Measurements from ENCODE around the gene WDR54. TPM values are rescaled to one million over a fixed set of nuclear protein-coding genes. Genes with fewer than 3 reads are reported as not detected.

Gene WDR54
- total RNA-seq, 4 donors from 2014 or later, result 7.6 to 14.6 (median 11.9) TPM

- no peak for DNase-seq (ENCODE audit: extremely low spot score)
- H3K9me3 ChIP-seq, result no peaks in the 10 kb centered on the region
- H3K27me3 ChIP-seq, result no peaks in the 10 kb centered on the region
- peaks cover 18 to 31% (median 25%) of the 10 kb centered on the region in 4 donors for H3K4me1 ChIP-seq
- TF ChIP-seq POLR2A (IDR thresholded peaks at IDR 0.05; ENCODE audit: low read depth) (no peak), POLR2AphosphoS5 (IDR thresholded peaks at IDR 0.05) (no peak), EP300 (IDR thresholded peaks at IDR 0.05) (no peak)
- TF ChIP-seq, protein P1, sequence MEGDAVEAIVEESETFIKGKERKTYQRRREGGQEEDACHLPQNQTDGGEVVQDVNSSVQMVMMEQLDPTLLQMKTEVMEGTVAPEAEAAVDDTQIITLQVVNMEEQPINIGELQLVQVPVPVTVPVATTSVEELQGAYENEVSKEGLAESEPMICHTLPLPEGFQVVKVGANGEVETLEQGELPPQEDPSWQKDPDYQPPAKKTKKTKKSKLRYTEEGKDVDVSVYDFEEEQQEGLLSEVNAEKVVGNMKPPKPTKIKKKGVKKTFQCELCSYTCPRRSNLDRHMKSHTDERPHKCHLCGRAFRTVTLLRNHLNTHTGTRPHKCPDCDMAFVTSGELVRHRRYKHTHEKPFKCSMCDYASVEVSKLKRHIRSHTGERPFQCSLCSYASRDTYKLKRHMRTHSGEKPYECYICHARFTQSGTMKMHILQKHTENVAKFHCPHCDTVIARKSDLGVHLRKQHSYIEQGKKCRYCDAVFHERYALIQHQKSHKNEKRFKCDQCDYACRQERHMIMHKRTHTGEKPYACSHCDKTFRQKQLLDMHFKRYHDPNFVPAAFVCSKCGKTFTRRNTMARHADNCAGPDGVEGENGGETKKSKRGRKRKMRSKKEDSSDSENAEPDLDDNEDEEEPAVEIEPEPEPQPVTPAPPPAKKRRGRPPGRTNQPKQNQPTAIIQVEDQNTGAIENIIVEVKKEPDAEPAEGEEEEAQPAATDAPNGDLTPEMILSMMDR (IDR thresholded peaks at IDR 0.05), result no peak
- peak overlapping the region; percentile 60 to 72 (median 62) for H3K4me3 ChIP-seq
- peak overlapping the region; percentile 38 to 58 (median 53) for H3K27ac ChIP-seq (replicated peaks in 1 of 4)
- 49% methylated on average over 5 of the region's 19 CpGs for WGBS
- intact Hi-C loops (cut with DNase I), result no loop called here
- no peaks in the 10 kb centered on the region for H3K36me3 ChIP-seq
These were observed 7.1 kb upstream of the WDR54 start for GRCh38 chr2:74414441-74414840.

DNA sequence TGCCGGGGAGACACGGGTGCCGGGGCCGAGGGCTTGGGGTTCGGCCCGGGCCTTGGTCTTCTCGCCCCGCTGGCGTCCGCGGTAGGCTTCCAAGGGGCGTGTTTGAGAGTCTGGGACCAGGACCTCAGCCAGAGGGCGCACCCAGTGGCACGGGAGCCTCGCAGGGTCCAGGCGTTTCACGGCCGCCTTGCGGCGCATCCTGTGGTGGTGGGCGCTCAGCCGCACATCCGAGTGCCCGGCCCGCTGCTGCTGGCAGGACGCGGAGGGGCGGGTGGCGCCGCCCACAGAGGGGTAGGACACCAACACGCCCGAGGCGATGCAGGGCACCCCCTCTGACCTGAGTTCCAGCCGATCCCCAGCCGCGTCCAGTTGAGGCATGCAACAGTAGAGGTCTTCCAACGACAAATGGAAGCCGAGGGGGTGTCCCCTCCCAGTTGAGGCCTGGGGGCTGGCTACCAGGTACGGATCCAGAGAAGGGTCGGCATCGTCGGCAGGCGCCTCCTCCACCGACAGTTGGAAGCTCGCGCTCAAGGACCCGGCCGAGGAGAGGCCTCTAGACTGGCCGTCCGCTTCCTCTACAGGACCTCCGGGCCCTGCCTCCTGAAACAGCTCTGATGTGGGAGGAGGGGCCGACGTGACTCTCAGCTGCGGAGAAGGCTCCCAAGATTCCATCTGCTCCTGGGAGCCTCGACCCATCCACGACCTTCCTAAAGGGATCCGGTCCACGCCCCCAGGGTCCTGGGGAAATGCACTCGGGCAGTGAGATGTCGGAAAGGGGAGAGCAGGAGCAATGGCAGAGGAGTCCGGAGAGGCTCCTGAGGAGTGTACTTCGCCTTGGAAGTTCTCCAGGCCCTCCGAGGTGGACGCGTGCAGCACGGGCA is 6.4 kb upstream of the WDR54 start:
- Histone ChIP-seq H3K9me3 (no peaks in the 10 kb centered on the region), H3K4me1 (peaks cover 18 to 31% (median 25%) of the 10 kb centered on the region in 4 donors), H3K4me3 (peak overlapping the region; percentile 60 to 72 (median 62)), H3K27ac (replicated peaks in 1 of 4) (peak overlapping the region; percentile 38 to 58 (median 53)), H3K36me3 (no peaks in the 10 kb centered on the region), H3K27me3 (no peaks in the 10 kb centered on the region)
- intact Hi-C loops (cut with DNase I), result no loop called here
- WGBS, result 13% methylated on average over 30 of the region's 66 CpGs
- no peak for DNase-seq (ENCODE audit: extremely low spot score)
- TF ChIP-seq POLR2AphosphoS5 (IDR thresholded peaks at IDR 0.05) (peak in 1 of 2 donors; percentile 31), EP300 (IDR thresholded peaks at IDR 0.05) (no peak)
- TF ChIP-seq, protein P1 (IDR thresholded peaks at IDR 0.05), result peak; percentile 36 to 45 (median 39)

DNA sequence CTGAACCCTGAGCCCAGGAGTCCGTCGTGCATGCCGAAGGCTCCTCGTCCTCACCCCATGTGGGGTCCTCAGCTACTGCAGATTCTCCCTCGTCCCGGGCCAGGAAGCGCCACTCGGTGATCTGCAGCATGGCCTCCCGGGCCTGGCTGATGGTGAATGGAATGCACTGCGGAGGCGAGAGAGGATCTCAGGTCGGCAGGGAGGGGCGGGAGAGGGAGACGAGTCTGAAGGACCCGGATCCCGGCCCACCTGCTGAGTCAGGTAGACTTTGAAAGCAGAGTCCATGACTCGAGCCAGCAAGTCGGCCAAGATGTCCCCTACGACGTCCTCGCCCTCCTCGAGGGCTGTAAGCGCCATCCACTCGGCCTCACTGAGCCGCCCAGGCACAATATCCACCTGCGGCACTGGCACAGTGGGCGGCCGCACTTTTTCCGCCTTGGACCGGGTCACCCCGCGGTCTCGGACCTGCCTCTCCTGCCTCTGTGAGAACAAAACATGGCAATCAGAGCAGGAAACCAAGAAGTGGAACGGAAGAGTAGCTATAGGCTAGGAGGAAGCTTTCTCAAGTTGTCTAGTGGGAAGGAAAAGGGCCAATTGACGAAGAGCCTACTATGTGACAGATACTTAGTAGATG is 5.7 kb upstream of the WDR54 start:
- no peak for DNase-seq (ENCODE audit: extremely low spot score)
- Histone ChIP-seq H3K4me3 (peak overlapping the region; percentile 60 to 72 (median 62)), H3K4me1 (peaks cover 21 to 33% (median 28%) of the 10 kb centered on the region in 4 donors), H3K36me3 (no peaks in the 10 kb centered on the region), H3K27ac (replicated peaks in 1 of 4) (peak overlapping the region in 1 of 4 donors; percentile 38), H3K27me3 (no peaks in the 10 kb centered on the region), H3K9me3 (no peaks in the 10 kb centered on the region)
- 70% methylated on average over 27 of the region's 35 CpGs for WGBS
- TF ChIP-seq EP300 (IDR thresholded peaks at IDR 0.05) (no peak), POLR2A (IDR thresholded peaks at IDR 0.05; ENCODE audit: low read depth) (no peak), POLR2AphosphoS5 (IDR thresholded peaks at IDR 0.05) (no peak)
- TF ChIP-seq, protein P1 (IDR thresholded peaks at IDR 0.05), result no peak
- intact Hi-C loops (cut with DNase I), result no loop called here

DNA sequence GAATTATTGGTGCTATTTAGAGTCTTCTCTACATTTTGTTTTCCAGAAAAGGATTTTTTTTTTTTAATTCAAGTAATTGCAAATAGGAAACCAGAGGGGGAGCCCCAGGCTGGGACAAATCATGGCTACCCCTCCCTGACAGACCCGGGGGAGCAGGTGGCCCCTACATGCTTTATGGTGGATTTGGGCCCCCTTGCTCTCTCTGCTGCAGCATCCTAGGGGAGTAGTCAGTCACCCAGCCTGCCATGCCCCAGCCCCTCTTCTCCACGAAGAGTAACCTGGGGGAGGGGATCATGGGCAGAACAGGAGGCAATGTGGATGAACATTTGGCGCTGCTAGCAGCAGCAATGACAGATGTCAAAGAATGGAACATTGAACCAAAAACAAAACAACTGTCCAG is 4.8 kb upstream of the WDR54 start:
- TF ChIP-seq EP300 (IDR thresholded peaks at IDR 0.05) (no peak), POLR2A (IDR thresholded peaks at IDR 0.05; ENCODE audit: low read depth) (no peak), POLR2AphosphoS5 (IDR thresholded peaks at IDR 0.05) (no peak)
- TF ChIP-seq, protein P1 (IDR thresholded peaks at IDR 0.05), result no peak
- Histone ChIP-seq H3K9me3 (no peaks in the 10 kb centered on the region), H3K27ac (replicated peaks in 1 of 4) (no peak overlapping the region), H3K27me3 (no peaks in the 10 kb centered on the region), H3K4me3 (no peak overlapping the region), H3K4me1 (peaks cover 24 to 40% (median 33%) of the 10 kb centered on the region in 4 donors), H3K36me3 (no peaks in the 10 kb centered on the region)
- 73% methylated on average over 3 of the region's 3 CpGs for WGBS
- no peak for DNase-seq (ENCODE audit: extremely low spot score)
- intact Hi-C loops (cut with DNase I), result no loop called here

Data from esophagus muscularis mucosa (tissue), 4 donors.